Activated naive CD4-positive, alpha-beta T cell treated with Interleukin-2 at 50 U/mL for 16 hours (primary cell): ENCODE results near the gene PDCD7.
"Not testable (repeated sequence)": the region's sequence is repeated elsewhere in the genome, so short reads cannot be mapped to it uniquely, and the experiment has no call there.

Experiments
- DNase-seq: peaks from one replicate; pipeline ENCODE4 v3.0.0-alpha.2; 2020

PDCD7 gene

DNA sequence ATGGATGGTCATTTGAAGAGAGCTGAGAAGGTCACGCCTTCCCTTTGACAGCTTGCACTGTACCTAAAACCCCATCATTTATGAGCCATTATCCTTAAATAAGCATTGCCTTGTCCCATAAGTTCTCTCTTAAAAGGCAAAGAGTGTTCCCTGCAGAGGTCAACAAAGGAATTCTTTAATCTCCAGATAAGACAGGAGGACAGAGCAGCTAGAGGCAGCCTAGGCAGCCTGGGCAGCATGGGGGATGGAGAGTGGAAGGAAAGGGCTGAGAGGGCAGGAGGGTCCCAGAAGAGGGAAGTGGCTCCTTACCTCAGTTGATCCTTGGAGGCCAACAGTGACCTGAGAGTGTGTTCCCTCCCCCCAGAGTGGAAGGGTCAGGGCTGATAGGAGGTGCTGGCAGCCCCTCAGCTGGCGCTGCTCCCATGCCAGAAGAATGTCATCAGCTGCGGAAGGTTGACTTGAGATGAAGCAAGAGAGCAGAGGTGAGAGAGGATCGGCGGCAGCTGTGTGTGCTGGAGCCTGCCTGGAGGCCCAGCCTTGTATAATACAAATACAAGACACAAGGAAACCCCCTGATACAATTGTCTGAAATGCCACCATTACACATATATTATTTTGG is 44.3 kb downstream of the PDCD7 start:
- DNase-seq: no peak

DNA sequence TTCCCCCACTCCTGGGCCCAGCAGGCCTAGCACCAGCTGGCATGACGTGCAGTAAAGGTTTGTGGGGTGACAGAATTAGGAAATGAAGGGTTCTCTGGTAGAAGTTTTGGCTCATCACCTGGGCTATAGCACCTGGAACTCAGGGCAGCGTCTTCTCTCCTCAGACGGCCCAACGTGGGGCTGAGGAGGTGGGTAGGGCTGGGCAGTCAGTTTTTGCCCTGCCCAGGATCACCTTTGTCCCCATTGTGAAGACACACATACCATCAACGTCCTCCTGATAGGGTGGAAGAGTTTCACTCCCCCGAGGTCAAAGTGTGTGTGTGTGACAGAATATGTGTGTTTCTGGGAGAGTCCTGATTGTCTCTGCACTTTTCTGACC is 45.0 kb downstream of the PDCD7 start:
- no peak for DNase-seq

DNA sequence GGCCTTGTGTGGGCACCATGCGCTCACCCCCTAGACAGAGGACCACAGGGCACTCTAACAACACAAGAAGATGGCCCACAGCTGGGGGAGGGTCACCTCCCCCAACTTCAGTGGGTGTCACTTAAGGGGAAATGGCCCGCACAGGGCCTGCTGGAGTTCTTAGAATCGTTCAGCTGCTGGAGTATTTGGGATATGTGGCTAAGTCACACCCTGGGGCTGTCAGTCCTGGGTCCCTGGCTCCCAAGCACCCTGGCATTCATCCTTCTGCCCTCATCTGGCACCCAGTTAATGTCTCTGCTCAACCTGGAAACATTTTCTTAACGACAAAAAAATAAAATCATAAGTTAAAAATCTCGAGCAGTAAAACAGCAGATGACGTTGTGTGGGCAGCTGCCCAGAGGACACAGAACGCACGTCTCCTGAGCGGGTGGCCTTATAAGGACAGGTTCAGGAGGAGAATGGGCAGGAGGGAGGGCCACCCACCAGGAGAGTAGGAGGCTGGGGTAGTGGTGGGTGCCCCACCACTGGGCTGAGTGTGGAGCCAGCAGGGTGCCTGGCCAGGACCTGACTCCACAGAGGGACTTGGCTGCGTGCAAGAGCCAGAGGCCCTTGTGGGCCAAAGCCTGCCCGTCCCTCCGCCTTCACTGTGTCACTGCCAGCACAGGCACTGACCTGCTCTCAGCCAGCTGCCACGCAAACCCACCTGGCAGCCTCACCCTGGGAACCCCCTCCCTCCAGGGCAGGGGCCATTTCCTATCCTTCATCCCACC is 45.5 kb downstream of the PDCD7 start:
- DNase-seq: no peak

DNA sequence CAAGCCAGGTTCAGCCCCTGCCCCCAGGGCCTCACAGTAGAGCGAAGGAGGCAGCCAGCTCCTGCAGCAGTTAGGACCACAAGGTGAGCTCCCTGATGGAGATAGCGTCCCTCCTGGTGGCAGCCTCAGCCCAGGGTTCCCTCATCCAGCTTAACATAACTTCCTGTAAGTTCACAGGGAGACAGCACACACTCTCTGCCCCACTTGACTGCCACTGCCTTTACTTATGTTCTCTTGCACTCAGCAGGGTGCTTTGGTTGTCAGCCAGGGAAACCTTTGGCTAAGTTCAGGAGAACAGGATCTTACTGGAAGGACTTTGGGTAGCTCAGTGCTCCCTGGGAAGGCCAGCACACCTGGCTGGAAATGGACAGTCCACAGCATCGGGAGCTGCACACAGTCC is 46.2 kb downstream of the PDCD7 start:
- no peak for DNase-seq

DNA sequence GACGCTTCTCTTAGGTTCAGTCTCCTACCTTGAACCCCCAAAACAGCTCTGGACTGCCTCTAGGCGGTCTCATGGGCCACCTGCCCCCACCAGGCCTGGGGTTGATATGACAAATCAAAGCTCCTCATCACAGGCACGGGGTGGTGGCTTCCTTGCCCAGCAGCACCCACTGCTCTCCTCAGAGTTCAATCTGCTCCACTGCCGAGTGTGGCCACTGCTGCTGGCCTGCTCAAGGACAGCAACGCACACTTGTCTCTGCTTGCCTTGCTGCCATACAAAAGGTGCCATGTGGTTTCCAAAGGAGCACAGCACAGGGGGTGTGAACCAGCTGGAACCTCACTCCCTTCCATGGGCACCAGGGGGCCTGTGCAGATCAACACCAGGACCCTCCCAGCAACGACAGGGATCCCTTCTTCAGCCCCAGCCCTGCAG is 46.9 kb downstream of the PDCD7 start:
- no peak for DNase-seq

DNA sequence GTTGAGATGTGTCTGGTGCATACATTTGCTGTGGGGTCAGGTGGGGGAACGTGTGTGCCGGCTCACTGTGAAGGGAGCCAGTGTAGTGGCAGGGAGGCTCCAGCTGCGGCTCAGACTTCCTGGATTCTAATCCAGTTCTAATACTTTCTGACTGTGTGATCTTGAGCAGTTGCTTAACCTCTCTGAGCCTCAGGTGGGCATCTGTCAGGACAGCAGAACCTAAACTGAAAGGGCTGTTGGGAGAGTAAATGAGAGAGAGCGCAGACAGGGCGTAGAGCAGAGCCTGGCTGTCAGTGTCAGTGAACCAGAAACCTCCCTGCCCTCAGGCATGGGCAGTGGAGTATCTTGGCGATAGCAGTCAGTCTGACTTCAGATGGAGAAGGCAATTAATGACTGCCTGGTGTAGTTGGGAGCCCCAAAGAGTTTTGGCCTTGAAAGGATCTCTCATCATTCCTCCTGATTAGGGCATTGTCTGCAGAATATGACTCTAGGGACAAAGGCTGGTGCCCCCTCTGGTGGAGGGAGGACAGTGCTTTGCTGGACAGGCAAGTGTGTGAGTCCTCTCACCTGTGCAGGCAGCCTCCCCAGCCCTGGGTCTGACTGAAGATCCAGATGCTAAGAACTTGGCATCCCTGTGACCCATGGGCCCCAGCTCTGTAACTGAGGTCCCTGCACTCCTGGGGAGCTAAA is 47.5 kb downstream of the PDCD7 start:
- DNase-seq: no peak

DNA sequence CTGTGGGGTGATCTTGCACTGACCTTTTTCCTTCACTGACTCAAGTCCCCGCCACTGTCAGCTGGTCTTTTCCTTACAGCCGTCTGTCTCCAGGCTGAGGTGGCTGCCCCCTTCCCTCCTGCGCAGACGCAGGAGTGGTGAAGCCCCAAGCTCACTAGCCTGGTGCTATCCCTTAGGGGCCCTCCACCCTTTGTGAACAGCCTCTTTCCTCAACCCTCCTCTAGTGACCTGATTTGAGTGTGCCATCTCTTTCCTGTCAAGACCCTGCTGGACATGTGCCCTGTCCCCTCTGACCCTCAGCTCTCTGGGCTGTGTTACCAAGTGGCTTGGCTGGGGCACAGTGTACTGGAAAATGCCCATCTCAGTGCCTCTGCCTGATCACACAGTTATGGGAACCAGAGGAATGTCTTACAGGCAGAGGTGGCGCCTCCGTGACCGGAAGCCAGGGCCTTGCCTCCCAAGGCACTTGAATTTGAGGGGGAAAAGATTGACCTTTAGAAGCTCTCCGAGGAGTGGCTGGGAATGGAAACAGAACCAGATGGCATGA is 48.3 kb downstream of the PDCD7 start:
- DNase-seq: no peak

DNA sequence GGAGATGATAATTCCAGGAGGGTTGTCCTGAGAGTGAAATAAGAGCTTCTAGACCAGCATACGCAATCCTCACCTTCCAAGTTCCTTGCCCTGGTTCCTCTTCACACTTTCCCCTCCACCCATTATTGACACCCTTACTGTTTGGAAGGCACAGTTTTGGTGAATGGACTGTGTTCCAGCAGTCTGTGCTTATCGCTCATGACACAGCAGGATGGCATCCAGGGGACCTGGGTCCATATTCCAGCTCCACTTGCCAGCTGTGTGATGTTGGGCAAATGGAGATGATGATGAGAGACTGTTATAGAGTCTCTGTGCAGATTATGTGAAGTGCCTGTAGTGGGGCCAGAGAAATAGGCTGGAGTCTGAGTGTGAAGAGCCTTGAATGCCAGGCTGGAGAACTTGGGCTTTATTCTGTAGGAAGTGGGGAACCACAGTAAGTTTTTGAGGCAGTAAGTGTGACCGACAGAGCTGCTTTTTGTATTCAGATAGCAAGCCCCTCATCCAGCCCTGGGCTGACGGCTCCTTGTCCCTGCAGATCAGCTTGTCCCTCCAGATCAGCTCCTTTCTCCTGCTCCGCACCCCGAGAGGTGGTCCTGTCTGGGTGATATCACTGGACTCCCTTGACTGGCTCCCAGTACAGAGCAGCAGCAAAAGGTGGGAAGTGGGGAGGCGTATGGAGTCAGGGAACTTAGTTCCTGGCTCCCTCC is 49.0 kb downstream of the PDCD7 start:
- DNase-seq: no peak

DNA sequence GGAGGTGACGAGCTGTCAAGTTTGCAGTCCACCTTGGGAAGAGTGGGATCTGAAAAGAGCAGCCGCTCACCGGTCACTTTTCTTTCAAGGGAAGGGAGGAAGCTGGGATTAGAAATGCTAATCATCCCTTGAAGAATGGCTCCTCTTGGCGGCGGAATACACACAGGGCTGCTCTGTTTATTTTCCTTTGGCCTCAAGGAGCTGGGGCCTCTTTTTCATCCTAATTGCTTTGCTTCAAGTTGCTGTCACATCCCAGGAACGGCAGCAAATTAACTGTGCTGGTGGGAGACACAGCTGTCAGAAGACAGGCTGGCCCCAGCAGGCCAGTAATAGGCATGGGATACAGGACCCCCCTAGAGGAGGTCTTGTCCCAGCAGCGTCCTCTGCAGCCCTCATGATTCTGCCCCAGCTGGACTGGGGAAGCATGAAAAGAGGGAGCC is 50.3 kb downstream of the PDCD7 start:
- no peak for DNase-seq

DNA sequence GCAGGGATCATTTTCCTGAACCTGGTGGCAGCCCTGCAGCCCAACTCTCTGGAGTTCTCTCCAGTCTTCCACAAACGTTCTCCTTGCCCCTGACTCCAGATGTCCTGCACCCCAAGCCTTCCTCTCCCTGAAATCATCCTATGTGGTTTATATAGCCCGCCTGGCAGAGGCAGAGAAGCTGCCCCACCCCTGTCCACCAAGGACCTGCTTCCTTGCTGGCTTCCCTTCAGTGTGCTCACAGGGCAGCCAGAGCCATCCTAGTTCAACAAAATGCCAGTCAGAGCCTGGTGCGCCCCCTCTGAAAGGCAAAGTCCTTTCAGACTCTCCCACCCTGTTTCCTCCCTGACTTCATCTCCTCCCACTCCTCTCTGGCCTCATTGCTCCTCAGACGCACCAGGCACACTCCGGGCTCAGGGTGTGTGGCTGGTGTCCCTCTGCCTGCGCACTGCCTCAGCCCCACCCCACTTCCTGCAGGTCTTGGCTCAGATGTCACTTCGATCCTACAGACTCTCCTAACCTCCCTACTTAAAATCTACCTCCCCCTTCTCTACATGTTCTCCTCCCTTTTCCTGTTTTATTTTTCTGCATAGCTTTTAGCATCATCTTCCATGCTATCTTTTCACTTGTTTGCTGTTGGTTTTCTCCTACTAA is 51.2 kb downstream of the PDCD7 start:
- DNase-seq: peak; percentile 14

DNA sequence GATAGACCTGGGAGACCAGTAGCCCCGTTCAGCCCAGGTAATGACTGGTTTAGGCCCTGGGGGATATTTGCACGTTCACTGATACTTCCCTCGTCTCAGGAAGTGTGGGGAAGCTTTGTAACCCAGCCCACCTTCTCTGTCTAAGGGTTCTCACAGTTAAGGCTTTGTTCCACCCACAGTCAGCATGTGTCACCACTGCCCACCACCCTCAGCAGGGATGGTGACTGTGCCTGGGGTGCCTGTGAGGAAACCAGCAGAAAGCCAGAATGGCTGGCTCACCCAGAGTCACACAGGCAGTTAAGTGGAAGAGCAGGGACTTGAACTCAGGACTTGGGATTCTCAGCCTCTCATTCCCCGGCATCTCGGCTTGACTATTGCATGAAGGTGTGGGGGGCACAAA is 51.9 kb downstream of the PDCD7 start:
- DNase-seq: peak; percentile 11

DNA sequence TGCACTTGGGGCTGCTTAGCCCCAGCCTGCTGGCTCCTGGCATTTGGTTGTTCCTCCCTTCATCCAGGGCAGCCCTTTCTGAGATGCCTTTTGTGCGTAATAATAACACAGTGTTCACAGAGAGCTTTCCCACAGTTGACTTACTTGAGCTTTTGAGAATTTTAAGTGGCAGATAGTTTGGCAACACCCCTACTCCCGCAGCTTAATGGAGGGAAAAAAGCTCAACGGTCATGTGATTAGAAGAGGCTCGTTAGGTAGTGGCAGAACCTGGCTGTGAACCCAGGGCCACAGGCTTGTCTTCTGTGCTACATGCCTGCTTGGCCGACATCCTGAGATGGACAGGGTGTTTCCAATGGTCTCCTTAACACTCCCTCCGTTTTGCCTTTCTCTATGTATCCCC is 52.3 kb downstream of the PDCD7 start:
- no peak for DNase-seq

DNA sequence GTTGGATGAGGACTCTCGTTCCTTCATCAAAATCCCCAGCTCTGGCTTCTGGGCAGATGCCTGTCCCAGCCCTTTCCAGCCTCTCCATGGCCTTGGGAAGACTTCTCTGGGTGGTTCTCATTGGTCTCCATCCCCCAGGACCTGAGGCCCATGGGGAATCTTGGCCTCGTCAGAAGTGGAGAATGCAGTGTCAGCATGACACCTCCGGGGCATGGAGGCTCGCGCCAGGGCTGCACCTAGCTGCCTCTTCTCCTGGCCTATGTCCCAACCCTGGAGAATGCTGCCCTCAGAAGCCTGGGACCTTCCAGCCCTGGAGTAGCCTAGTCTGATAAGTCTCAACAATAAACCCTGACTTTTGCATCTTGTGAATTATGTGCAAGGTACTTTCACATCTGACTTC is 54.0 kb downstream of the PDCD7 start:
- no peak for DNase-seq

DNA sequence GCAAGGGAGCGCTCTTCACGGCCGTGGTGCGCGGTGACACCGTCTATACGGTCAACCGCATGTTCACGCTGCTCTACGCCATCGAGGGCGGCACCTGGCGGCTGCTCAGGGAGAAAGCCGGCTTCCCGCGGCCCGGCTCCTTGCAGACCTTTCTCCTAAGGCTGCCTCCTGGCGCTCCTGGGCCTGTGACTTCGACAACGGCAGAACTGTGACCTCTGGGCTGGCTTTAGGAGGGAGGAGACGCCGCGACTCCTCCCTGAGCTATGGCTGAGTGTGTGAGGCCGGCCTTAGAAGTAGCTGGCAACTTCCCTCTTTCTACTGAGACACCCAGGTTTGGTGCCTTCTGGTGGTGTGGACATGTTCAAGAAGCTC is 55.6 kb downstream of the PDCD7 start:
- peak; percentile 55 for DNase-seq

DNA sequence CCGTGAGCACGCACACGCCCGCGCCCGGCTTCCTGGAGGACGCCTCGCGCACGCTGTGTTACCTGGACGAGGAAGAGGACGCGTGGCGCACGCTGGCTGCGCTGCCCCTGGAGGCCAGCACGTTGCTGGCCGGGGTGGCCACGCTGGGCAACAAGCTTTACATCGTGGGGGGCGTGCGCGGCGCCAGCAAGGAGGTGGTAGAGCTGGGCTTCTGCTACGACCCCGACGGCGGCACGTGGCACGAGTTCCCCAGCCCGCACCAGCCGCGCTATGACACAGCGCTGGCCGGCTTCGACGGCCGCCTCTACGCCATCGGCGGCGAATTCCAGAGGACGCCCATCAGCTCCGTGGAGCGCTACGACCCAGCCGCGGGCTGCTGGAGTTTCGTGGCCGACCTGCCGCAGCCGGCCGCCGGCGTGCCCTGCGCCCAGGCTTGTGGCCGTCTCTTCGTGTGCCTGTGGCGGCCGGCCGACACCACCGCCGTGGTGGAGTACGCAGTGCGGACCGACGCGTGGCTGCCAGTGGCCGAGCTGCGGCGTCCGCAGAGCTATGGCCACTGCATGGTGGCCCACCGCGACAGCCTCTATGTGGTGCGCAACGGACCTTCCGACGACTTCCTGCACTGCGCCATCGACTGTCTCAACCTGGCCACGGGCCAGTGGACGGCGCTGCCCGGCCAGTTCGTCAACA is 56.2 kb downstream of the PDCD7 start:
- DNase-seq: no peak

DNA sequence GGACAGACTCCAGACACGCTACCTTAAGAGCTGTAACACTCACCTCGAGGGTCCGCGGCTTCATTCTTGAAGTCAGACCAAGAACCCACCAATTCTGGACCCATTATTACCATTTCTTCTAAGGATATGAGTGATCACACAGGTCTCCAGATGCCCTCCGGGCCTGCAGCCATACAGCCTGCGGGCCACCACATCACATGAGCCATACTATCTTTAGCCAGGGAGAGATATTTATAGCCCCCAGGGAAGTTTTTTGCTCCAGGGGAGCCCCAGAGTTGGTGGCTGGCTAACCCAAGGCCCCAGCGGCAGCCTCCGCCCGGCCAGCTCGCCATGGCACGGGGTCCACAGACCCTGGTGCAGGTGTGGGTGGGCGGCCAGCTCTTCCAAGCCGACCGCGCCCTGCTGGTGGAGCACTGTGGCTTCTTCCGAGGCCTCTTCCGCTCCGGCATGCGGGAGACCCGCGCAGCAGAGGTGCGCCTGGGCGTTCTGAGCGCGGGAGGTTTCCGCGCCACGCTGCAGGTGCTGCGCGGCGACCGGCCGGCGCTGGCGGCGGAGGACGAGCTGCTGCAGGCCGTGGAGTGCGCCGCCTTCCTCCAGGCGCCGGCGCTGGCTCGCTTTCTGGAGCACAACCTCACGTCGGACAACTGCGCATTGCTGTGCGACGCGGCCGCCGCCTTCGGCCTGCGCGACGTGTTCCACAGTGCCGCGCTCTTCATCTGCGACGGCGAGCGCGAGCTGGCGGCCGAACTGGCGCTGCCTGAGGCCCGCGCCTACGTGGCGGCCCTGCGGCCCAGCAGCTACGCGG is 56.9 kb downstream of the PDCD7 start, which contains the start of gene KBTBD13:
Gene KBTBD13 (plus strand): TSS at position 261 of the 805 bp plus-strand sequence. CDS start 70 bp downstream, at position 331.
- DNase-seq: no peak

DNA sequence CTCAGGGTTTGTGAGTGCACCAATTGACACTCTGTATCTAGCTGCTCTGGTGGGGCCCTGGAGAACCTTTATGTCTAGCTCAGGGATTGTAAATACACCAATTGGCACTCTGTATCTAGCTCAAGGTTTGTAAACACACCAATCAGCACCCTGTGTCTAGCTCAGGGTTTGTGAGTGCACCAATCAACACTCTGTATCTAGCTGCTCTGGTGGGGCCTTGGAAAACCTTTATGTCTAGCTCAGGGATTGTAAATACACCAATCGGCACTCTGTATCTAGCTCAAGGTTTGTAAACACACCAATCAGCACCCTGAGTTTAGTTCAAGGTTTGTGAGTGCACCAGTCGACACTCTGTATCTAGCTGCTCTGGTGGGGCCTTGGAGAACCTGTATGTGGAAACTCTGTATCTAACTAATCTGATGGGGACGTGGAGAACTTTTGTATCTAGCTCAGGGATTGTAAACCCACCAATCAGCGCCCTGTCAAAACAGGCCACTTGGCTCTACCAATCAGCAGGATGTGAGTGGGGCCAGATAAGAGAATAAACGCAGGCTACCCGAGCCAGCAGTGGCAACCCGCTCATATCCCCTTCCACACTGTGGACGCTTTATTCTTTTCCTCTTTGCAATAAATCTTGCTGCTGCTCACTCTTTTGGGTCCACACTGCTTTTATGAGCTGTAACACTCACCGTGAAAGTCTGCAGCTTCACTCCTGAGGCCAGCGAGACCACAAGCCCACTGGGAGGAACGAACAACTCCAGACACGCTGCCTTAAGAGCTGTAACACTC is 57.8 kb downstream of the PDCD7 start:
- not testable (repeated sequence) for DNase-seq

DNA sequence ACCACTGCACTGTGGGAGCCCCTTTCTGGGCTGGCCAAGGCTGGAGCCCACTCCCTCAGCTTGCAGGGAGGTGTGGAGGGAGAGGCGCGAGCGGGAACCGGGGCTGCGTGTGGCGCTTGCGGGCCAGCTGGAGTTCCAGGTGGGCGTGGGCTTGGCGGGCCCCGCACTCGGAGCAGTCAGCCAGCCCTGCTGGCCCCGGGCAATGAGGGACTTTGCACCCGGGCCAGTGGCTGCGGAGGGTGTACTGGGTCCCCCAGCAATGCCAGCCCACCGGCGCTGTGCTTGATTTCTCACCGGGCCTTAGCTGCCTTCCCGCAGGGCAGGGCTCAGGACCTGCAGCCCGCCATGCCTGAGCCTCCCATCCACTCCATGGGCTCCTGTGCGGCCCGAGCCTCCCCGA is 58.7 kb downstream of the PDCD7 start:
- not testable (repeated sequence) for DNase-seq

DNA sequence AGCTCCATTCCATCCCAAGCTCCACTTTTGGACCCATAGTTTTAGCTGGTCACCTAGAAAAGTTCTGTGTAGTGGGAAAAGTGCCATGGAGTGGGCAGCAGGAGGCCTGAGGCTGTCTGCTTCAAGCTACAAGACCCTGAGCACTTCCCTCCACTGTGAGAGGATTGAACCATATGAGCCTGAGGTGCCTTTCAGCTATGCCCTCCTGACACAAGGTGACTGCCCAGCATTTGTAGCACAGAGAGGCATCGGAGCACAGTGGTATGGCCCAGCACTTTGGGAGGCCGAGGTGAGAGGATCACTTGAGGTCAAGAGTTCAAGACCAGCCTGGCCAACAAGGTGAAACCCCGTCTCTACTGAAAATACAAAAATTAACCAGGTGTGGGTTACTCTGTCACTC is 61.0 kb downstream of the PDCD7 start:
- DNase-seq: no peak

DNA sequence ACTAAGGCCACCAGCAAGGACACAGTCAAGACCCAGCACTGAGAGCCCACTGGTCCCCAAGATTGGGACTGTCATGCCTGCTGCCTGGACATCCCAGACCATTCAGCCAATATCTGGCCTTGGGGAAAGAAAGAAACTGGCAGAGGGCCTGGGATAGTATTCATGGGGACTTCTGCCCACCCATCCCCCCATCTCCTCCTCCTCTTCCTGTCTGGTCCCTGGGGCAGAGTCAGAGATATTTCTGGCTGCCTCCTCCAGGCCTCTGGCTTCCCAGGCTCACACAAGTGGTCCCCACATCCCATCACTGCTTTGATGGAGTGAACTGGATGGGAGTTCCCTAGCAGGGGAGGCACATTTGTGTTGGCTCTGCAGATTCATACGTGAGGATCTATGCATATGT is 61.6 kb downstream of the PDCD7 start:
- no peak for DNase-seq
